Spleen (tissue), 7 donors: ENCODE results near the gene PLAC8.

Experiments used
- POLR2A ChIP-seq, 3 donors: fragments of 450-650 bp; IDR thresholded peaks; one replicate each; pipeline ENCODE4 v1.5.1; 2017; ENCODE audit warnings: antibody characterized with exemption in 3 of 3, mild to moderate bottlenecking in 1 of 3
- TF ChIP-seq, protein P1 (sequence below), 11 experiments: fragments of 200-600 bp in 7 of 11; fragments of 450-650 bp in 4 of 11; sonication (generic) in 4 of 11; IDR thresholded peaks in 8 of 11; conservative IDR thresholded peaks in 3 of 11; 1 replicate in 7 of 11; 2 replicates in 4 of 11; pipeline versions ENCODE4 v1.4.0 to v1.8.0; 2016 to 2021; ENCODE audit warnings: antibody characterized with exemption in 11 of 11, inconsistent platforms in 4 of 11, mild to moderate bottlenecking in 1 of 11
- donor health status: DM: no; HTN: no; CAD: no; lungs with moderate emphysema.
- donor health status: DM: no; HTN: no; CAD: no.
- donor health status: DM: no; HTN: no; CAD: no.

GRCh38 chr4:83104991-83105390 lies 9.5 kb downstream of the PLAC8 start:
- TF ChIP-seq, protein P1, sequence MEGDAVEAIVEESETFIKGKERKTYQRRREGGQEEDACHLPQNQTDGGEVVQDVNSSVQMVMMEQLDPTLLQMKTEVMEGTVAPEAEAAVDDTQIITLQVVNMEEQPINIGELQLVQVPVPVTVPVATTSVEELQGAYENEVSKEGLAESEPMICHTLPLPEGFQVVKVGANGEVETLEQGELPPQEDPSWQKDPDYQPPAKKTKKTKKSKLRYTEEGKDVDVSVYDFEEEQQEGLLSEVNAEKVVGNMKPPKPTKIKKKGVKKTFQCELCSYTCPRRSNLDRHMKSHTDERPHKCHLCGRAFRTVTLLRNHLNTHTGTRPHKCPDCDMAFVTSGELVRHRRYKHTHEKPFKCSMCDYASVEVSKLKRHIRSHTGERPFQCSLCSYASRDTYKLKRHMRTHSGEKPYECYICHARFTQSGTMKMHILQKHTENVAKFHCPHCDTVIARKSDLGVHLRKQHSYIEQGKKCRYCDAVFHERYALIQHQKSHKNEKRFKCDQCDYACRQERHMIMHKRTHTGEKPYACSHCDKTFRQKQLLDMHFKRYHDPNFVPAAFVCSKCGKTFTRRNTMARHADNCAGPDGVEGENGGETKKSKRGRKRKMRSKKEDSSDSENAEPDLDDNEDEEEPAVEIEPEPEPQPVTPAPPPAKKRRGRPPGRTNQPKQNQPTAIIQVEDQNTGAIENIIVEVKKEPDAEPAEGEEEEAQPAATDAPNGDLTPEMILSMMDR (IDR thresholded peaks at IDR 0.05 in 8 of 11, conservative IDR thresholded peaks at IDR 0.05 in 3 of 11) = no peak
- no peak for TF ChIP-seq POLR2A (IDR thresholded peaks at IDR 0.05)
